Testis (tissue), 3 donors: ENCODE results near the gene MSRB3. TPM values are rescaled to one million over a fixed set of nuclear protein-coding genes. Genes with fewer than 3 reads are reported as not detected.

Experiments used
- DNase-seq: peaks from one replicate; pipeline ENCODE4 v3.0.0-alpha.2; 2019
- H3K27ac ChIP-seq, 2 donors: fragments of 200-600 bp; sonication (generic); one replicate each; pipeline ENCODE4 v1.5.1; 2019
- H3K27me3 ChIP-seq: fragments of 200-600 bp; sonication (generic); one replicate; pipeline ENCODE4 v1.5.1; 2019
- H3K36me3 ChIP-seq: fragments of 200-600 bp; sonication (generic); one replicate; pipeline ENCODE4 v1.5.1; 2017; ENCODE audit warnings: low read depth; ENCODE audit errors: missing control alignments
- H3K4me1 ChIP-seq: fragments of 200-600 bp; sonication (generic); one replicate; pipeline ENCODE4 v1.5.1; 2019
- H3K4me3 ChIP-seq, 2 donors: fragments of 200-600 bp; sonication (generic); one replicate each; pipeline ENCODE4 v1.5.1; 2017 to 2019
- H3K9me3 ChIP-seq: fragments of 200-600 bp; sonication (generic); one replicate; pipeline ENCODE4 v1.5.1; 2017
- CTCF ChIP-seq, 3 experiments: fragments of 450-650 bp in 2 of 3; fragments of 200-600 bp in 1 of 3; sonication (generic) in 1 of 3; IDR thresholded peaks; one replicate each; pipeline ENCODE4 v1.5.1; 2016 to 2019; ENCODE audit warnings: antibody characterized with exemption in 3 of 3, mild to moderate bottlenecking in 2 of 3, moderate library complexity in 1 of 3
- POLR2A ChIP-seq: fragments of 450-650 bp; IDR thresholded peaks from one replicate; pipeline ENCODE4 v1.6.1; 2017; ENCODE audit warnings: antibody characterized with exemption, mild to moderate bottlenecking, moderate library complexity
- WGBS, 2 donors: methylation state at CpG; one replicate each; pipeline ENCODE4 v1.1.5; 2018; 5-methylcytosine and 5-hydroxymethylcytosine counted together
- intact Hi-C: fragments of 100-400 bp; cut with DNase I; formaldehyde crosslinking; loops from one replicate; pipeline ENCODE4 v1.15.1; 2023; ENCODE audit warnings: low total_unique reads
- polyA plus RNA-seq: library from polyadenylated mRNA; stranded (reverse); fragments of 350-450 nt; fragmentation: Illumina TruSeq; extraction: RNeasy Lipid Tissue Mini Kit (QIAGEN cat#74804); gene quantifications from one replicate; pipeline ENCODE4 v1.2.3, GENCODE V29; 2014; ENCODE audit warnings: low read depth, low replicate concordance; ENCODE audit not compliant: insufficient read depth
- total RNA-seq, 2 donors: library from RNA; depleted of rRNA; stranded (reverse); fragments of >200 nt; gene quantifications; one replicate each; pipeline ENCODE4 v1.2.3, GENCODE V29; 2016

Gene MSRB3
- total and polyA plus RNA-seq, 3 donors from 2014 or later: 15.1 to 20.0 (median 17.2) TPM

GRCh38 chr12:65339161-65339560, 60.7 kb downstream of the MSRB3 start:
- no peak for DNase-seq
- no peaks in the 10 kb centered on the region for H3K4me1 ChIP-seq
- no peaks in the 10 kb centered on the region for H3K9me3 ChIP-seq
- 92 to 100% methylated on average over 1 of the region's 1 CpG for WGBS, 2 donors
- no peaks in the 10 kb centered on the region for H3K36me3 ChIP-seq
- H3K4me3 ChIP-seq: no peak overlapping the region
- H3K27ac ChIP-seq: no peak overlapping the region
- TF ChIP-seq CTCF (IDR thresholded peaks at IDR 0.05) (no peak), POLR2A (no peak)
- no peaks in the 10 kb centered on the region for H3K27me3 ChIP-seq
- intact Hi-C loops: no loop called here

- WGBS, 2 donors: 89 to 92% methylated on average over 3 of the region's 3 CpGs
- DNase-seq: no peak
Observed at GRCh38 chr12:65343230-65343629, 64.7 kb downstream of the MSRB3 start.

GRCh38 chr12:65343801-65344200, 65.3 kb downstream of the MSRB3 start:
- intact Hi-C loops: no loop called here
- Histone ChIP-seq H3K4me1 (no peaks in the 10 kb centered on the region), H3K27me3 (no peaks in the 10 kb centered on the region), H3K36me3 (no peaks in the 10 kb centered on the region), H3K4me3 (no peak overlapping the region), H3K9me3 (no peaks in the 10 kb centered on the region), H3K27ac (no peak overlapping the region)
- DNase-seq: no peak
- no peak for TF ChIP-seq POLR2A
- TF ChIP-seq CTCF (IDR thresholded peaks at IDR 0.05): no peak
- WGBS, 2 donors: 61% methylated on average over 1 of the region's 1 CpG

More at GRCh38 chr12:65343230-65343629, 64.7 kb downstream of the MSRB3 start:
- Histone ChIP-seq H3K36me3 (no peaks in the 10 kb centered on the region), H3K27ac (no peak overlapping the region), H3K4me1 (no peaks in the 10 kb centered on the region), H3K4me3 (no peak overlapping the region), H3K27me3 (no peaks in the 10 kb centered on the region), H3K9me3 (no peaks in the 10 kb centered on the region)
- TF ChIP-seq POLR2A: no peak
- TF ChIP-seq CTCF (IDR thresholded peaks at IDR 0.05): no peak
- intact Hi-C loops: no loop called here

GRCh38 chr12:65355461-65355860, 77.0 kb downstream of the MSRB3 start:
- TF ChIP-seq CTCF (IDR thresholded peaks at IDR 0.05): no peak
- TF ChIP-seq POLR2A: no peak
- 90% methylated on average over 3 of the region's 3 CpGs for WGBS, 2 donors
- Histone ChIP-seq H3K36me3 (no peaks in the 10 kb centered on the region), H3K4me3 (no peak overlapping the region), H3K4me1 (no peaks in the 10 kb centered on the region), H3K27ac (no peak overlapping the region), H3K27me3 (no peaks in the 10 kb centered on the region), H3K9me3 (no peaks in the 10 kb centered on the region)
- intact Hi-C loops: no loop called here
- no peak for DNase-seq

- no peaks in the 10 kb centered on the region for H3K9me3 ChIP-seq
- no peaks in the 10 kb centered on the region for H3K4me1 ChIP-seq
- H3K27ac ChIP-seq: no peak overlapping the region
- DNase-seq: no peak
- H3K27me3 ChIP-seq: no peaks in the 10 kb centered on the region
- TF ChIP-seq POLR2A: no peak
- TF ChIP-seq CTCF (IDR thresholded peaks at IDR 0.05): no peak
- 64 to 77% methylated on average over 4 of the region's 4 CpGs for WGBS, 2 donors
- no peaks in the 10 kb centered on the region for H3K36me3 ChIP-seq
- intact Hi-C loops: no loop called here
- no peak overlapping the region for H3K4me3 ChIP-seq
Observed at GRCh38 chr12:65362234-65363031, 84.0 kb downstream of the MSRB3 start.
